ENCODE results near the gene MLH3. TPM values are rescaled to one million over a fixed set of nuclear protein-coding genes. Genes with fewer than 3 reads are reported as not detected.
A peak's percentile ranks its signal among the peaks of the same experiment; 100 is the strongest.

The MLH3 gene
- total and polyA plus RNA-seq, 2 donors (not counting 3 experiments of a cell fraction or from before 2014, with no cell fraction given): 4.8 to 16.5 TPM

- no TSS peak for BruUV-seq (replicated peaks)
- ChIA-PET POLR2A (interaction anchor here (1.5 to 2.6 kb wide), 2 partner anchors 15 to 26 kb away, joined by 7 to 19 read pairs; partner anchors contain the start of gene PGF), CTCF (interaction anchor here (1.0 to 3.4 kb wide), 11 partner anchors 9 to 39 kb away, joined by 4 to 20 read pairs (median 5); partner anchors contain the start of gene PGF)
- no peak for TF ChIP-seq MAX (IDR thresholded peaks at IDR 0.05; ENCODE audit: insufficient read depth, insufficient read length)
- TF ChIP-seq MYC (IDR thresholded peaks at IDR 0.05; ENCODE audit: low read depth, low read length): no peak
- TF ChIP-seq FOS (IDR thresholded peaks at IDR 0.05; ENCODE audit: borderline replicate concordance, insufficient read depth, low read length): no peak
- TF ChIP-seq POLR2A (IDR thresholded peaks at IDR 0.05; ENCODE audit: low read depth, low read length): no peak
- no peak for TF ChIP-seq JUN (IDR thresholded peaks at IDR 0.05; ENCODE audit: borderline replicate concordance, insufficient read depth, insufficient read length, low read depth)
- TF ChIP-seq POLR2AphosphoS5 (IDR thresholded peaks at IDR 0.05; ENCODE audit: insufficient read depth, low read depth, low read length): no peak
- no peak for TF ChIP-seq EZH2 (IDR thresholded peaks at IDR 0.05; ENCODE audit: borderline replicate concordance, low read depth, low read length, severe bottlenecking)
- no peak for TF ChIP-seq GATA2 (IDR thresholded peaks at IDR 0.05; ENCODE audit: insufficient read depth, insufficient read length, low read depth, low read length)
- no peak for TF ChIP-seq CTCF (IDR thresholded peaks at IDR 0.05; ENCODE audit: extremely low read depth in 1 of 2, insufficient read depth in 1 of 2, low read depth in 1 of 2, low read length in 2 of 2)
- Histone ChIP-seq H2AFZ (ENCODE audit: low read depth, low read length) (no peak overlapping the region), H3K9me1 (replicated peaks; ENCODE audit: control insufficient read depth, extremely low read depth, insufficient read depth, low read length) (no peaks in the 10 kb centered on the region), H4K20me1 (replicated peaks; ENCODE audit: control insufficient read depth, extremely low read depth, insufficient read depth, low read length) (no peaks in the 10 kb centered on the region), H3K27me3 (ENCODE audit: control insufficient read depth in 2 of 2, insufficient read depth in 2 of 2, low read length in 2 of 2) (no peaks in the 10 kb centered on the region), H3K4me1 (ENCODE audit: control insufficient read depth, extremely low read depth, insufficient read depth, low read length) (peaks cover 53% of the 10 kb centered on the region), H3K4me3 (replicated peaks in 1 of 3; ENCODE audit: insufficient read depth in 1 of 3, low read depth in 1 of 3, low read length in 3 of 3) (no peak overlapping the region), H3K79me2 (ENCODE audit: control insufficient read depth, insufficient read depth, low read length) (no peaks in the 10 kb centered on the region), H3K27ac (ENCODE audit: insufficient read depth, low read depth, low read length) (peak overlapping the region; percentile 98), H3K4me2 (ENCODE audit: insufficient read depth, low read length) (no peak overlapping the region), H3K36me3 (ENCODE audit: control insufficient read depth in 2 of 2, extremely low read depth in 1 of 2, insufficient read depth in 2 of 2, low read length in 2 of 2) (no peaks in the 10 kb centered on the region), H3K9ac (replicated peaks; ENCODE audit: extremely low read depth, insufficient read depth, low read length) (peak overlapping the region; percentile 79), H3K9me3 (replicated peaks; ENCODE audit: control insufficient read depth, insufficient read depth, low read length) (no peaks in the 10 kb centered on the region)
- FAIRE-seq: no peak
- peak; percentile 43 for DNase-seq (ENCODE audit: low read depth, low spot score)
- dilution Hi-C loops (cut with MboI; ENCODE audit: extremely low pct_ligation_motif_present, low sequenced_read_pairs) (no loop called here), intact Hi-C loops (cut with micrococcal nuclease) (no loop called here)
Observed at GRCh38 chr14:74980398-74980730, 70.9 kb downstream of the MLH3 start.

Measured in endothelial cell of umbilical vein (primary cell).